ENCODE data around the gene IZUMO4.

GRCh38 chr19:2109046-2109864 lies 12.5 kb downstream of the IZUMO4 start:
- TF ChIP-seq EP300 (IDR thresholded peaks at IDR 0.05; ENCODE audit: borderline replicate concordance) (no peak), REST (IDR thresholded peaks at IDR 0.05; ENCODE audit: low read depth) (no peak), NFIC (IDR thresholded peaks at IDR 0.05) (no peak)
- TF ChIP-seq, protein P1, sequence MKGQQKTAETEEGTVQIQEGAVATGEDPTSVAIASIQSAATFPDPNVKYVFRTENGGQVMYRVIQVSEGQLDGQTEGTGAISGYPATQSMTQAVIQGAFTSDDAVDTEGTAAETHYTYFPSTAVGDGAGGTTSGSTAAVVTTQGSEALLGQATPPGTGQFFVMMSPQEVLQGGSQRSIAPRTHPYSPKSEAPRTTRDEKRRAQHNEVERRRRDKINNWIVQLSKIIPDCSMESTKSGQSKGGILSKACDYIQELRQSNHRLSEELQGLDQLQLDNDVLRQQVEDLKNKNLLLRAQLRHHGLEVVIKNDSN (IDR thresholded peaks at IDR 0.05) = no peak

All from Ishikawa (cell line).